ENCODE results near the gene ZNF414. TPM values are rescaled to one million over a fixed set of nuclear protein-coding genes. Genes with fewer than 3 reads are reported as not detected.

Gene ZNF414
- total RNA-seq, 2 donors from 2014 or later: 22.6 to 23.7 TPM

DNA sequence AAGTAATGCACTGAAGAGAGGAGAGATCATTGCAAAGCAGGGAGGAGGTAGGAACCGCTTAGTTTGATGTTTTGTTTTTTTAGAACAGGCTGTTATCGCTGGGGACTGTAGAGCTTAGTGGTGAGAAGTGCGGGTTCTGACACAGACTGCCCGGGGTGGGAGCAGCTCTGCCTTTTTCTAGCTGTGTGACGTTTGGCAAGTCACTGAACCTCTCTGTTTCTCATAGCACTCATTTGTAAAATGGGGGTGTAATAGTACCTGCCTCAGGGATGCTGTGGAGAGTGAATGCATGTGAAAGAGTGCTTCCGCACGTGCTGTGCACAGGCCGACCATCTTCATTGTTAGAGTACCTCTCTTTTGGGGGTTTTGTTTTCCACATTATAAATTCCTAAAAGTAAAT, 30.8 kb downstream of the ZNF414 start:
- H3K9me3 Mint-ChIP-seq: no peaks in the 10 kb centered on the region
- H3K4me1 ChIP-seq (ENCODE audit: control insufficient read depth, insufficient read depth, low read length): no peaks in the 10 kb centered on the region
- no peak overlapping the region for H3K9ac ChIP-seq (ENCODE audit: extremely low read depth, low read length, poor library complexity, severe bottlenecking)
- H3K27ac Mint-ChIP-seq: peak overlapping the region; percentile 23
- DNase-seq: no peak
- H3K27ac ChIP-seq (ENCODE audit: low read depth, low read length): no peak overlapping the region
- no peaks in the 10 kb centered on the region for H3K9me3 ChIP-seq (ENCODE audit: control insufficient read depth, low read length)
- H3K27me3 Mint-ChIP-seq (ENCODE audit: insufficient read depth): no peaks in the 10 kb centered on the region
- H3K36me3 ChIP-seq (ENCODE audit: control insufficient read depth, insufficient read depth, low read length): peaks cover 91% of the 10 kb centered on the region
- peaks cover 8% of the 10 kb centered on the region for H3K4me1 Mint-ChIP-seq
- peaks cover 78% of the 10 kb centered on the region for H3K36me3 Mint-ChIP-seq (ENCODE audit: low read depth)
- TF ChIP-seq CTCF (conservative IDR thresholded peaks at IDR 0.05): no peak
- no peak overlapping the region for H3K4me3 ChIP-seq (ENCODE audit: low read length)
- H3K4me3 Mint-ChIP-seq: no peak overlapping the region
- 96 to 100% methylated on average over 2 to 8 of the region's 8 CpGs for WGBS, 2 experiments (ENCODE audit: insufficient coverage in 1 of 2, insufficient read length in 1 of 2)
- H3K27me3 ChIP-seq (ENCODE audit: control insufficient read depth, insufficient read depth, low read length, poor library complexity, severe bottlenecking): no peaks in the 10 kb centered on the region

DNA sequence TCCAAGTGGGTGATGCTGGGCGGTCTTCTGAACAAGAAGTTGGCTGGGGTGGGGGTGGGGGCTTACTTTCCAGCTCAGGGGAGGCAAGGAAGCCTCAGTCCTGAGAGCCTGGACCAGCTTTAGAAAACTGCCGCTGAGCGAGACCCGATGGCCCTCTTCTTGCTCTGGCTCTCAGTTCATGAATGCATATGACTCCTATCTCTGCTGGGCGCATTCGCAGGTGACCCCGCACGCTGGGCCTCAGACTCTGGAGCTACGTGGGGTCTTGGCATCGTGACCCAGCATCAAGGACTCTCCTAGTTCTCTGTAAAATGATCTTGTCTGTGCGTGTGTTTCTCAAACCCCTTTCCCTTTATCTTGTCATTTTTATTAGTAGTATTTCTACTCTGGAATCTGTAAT, 31.3 kb downstream of the ZNF414 start:
- no peak overlapping the region for H3K4me3 ChIP-seq (ENCODE audit: low read length)
- no peak overlapping the region for H3K9ac ChIP-seq (ENCODE audit: extremely low read depth, low read length, poor library complexity, severe bottlenecking)
- no peak for DNase-seq
- WGBS, 2 experiments (ENCODE audit: insufficient coverage in 1 of 2, insufficient read length in 1 of 2): 96 to 97% methylated on average over 9 to 10 of the region's 11 CpGs
- peaks cover 91% of the 10 kb centered on the region for H3K36me3 ChIP-seq (ENCODE audit: control insufficient read depth, insufficient read depth, low read length)
- no peaks in the 10 kb centered on the region for H3K9me3 ChIP-seq (ENCODE audit: control insufficient read depth, low read length)
- Mint-ChIP-seq H3K36me3 (ENCODE audit: low read depth) (peaks cover 78% of the 10 kb centered on the region), H3K4me3 (no peak overlapping the region), H3K27me3 (ENCODE audit: insufficient read depth) (no peaks in the 10 kb centered on the region), H3K27ac (peak overlapping the region; percentile 23), H3K4me1 (peaks cover 9% of the 10 kb centered on the region), H3K9me3 (no peaks in the 10 kb centered on the region)
- TF ChIP-seq CTCF (conservative IDR thresholded peaks at IDR 0.05): no peak
- no peaks in the 10 kb centered on the region for H3K27me3 ChIP-seq (ENCODE audit: control insufficient read depth, insufficient read depth, low read length, poor library complexity, severe bottlenecking)
- no peaks in the 10 kb centered on the region for H3K4me1 ChIP-seq (ENCODE audit: control insufficient read depth, insufficient read depth, low read length)
- no peak overlapping the region for H3K27ac ChIP-seq (ENCODE audit: low read depth, low read length)

GRCh38 chr19:8481616-8482015, 32.4 kb downstream of the ZNF414 start:
- H3K4me1 Mint-ChIP-seq: peaks cover 11% of the 10 kb centered on the region
- no peaks in the 10 kb centered on the region for H3K9me3 ChIP-seq (ENCODE audit: control insufficient read depth, low read length)
- no peak for TF ChIP-seq CTCF (conservative IDR thresholded peaks at IDR 0.05)
- no peak overlapping the region for H3K4me3 Mint-ChIP-seq
- peaks cover 77% of the 10 kb centered on the region for H3K36me3 Mint-ChIP-seq (ENCODE audit: low read depth)
- H3K27ac Mint-ChIP-seq: peak overlapping the region; percentile 87
- no peak overlapping the region for H3K4me3 ChIP-seq (ENCODE audit: low read length)
- no peak overlapping the region for H3K9ac ChIP-seq (ENCODE audit: extremely low read depth, low read length, poor library complexity, severe bottlenecking)
- H3K27me3 Mint-ChIP-seq (ENCODE audit: insufficient read depth): no peaks in the 10 kb centered on the region
- H3K4me1 ChIP-seq (ENCODE audit: control insufficient read depth, insufficient read depth, low read length): no peaks in the 10 kb centered on the region
- peaks cover 90% of the 10 kb centered on the region for H3K36me3 ChIP-seq (ENCODE audit: control insufficient read depth, insufficient read depth, low read length)
- no peak overlapping the region for H3K27ac ChIP-seq (ENCODE audit: low read depth, low read length)
- no peak for DNase-seq
- H3K9me3 Mint-ChIP-seq: no peaks in the 10 kb centered on the region
- WGBS, 2 experiments (ENCODE audit: insufficient coverage in 1 of 2, insufficient read length in 1 of 2): 93 to 100% methylated on average over 1 to 6 of the region's 6 CpGs
- H3K27me3 ChIP-seq (ENCODE audit: control insufficient read depth, insufficient read depth, low read length, poor library complexity, severe bottlenecking): no peaks in the 10 kb centered on the region
